Activated CD8-positive, alpha-beta memory T cell treated with anti-CD3 and anti-CD28 coated beads, Interleukin-2, amount 10 ng/mL, durations not matched to agents 7 days and 5 days (primary cell): Measurements from ENCODE around the gene CEMIP2. TPM values are rescaled to one million over a fixed set of nuclear protein-coding genes. Genes with fewer than 3 reads are reported as not detected.
A peak's percentile ranks its signal among the peaks of the same experiment; 100 is the strongest.
"Not testable (repeated sequence)": the region's sequence is repeated elsewhere in the genome, so short reads cannot be mapped to it uniquely, and the experiment has no call there.

Experiments
- ATAC-seq: fragments of 150-1000 bp; cut with Tn5 transposase; one replicate; pipeline ENCODE4 v1.10.0; 2021; ENCODE audit warnings: moderate library complexity
- CTCF ChIA-PET: fragments of 350-600 bp; sonication (Branson Sonifier 250); formaldehyde crosslinking; loops from one replicate; lab custom pipeline; 2021; ENCODE audit warnings: antibody characterized with exemption; lab: Charles Lee
- DNase-seq: peaks from one replicate; pipeline ENCODE4 v3.0.0-alpha.2; 2020
- H3K27ac Mint-ChIP-seq: one replicate; pipeline ENCODE4 v1.8.0; 2021; ENCODE audit warnings: mild to moderate bottlenecking, mixed read lengths
- H3K27me3 Mint-ChIP-seq: one replicate; pipeline ENCODE4 v1.8.0; 2021; ENCODE audit warnings: mixed read lengths
- H3K36me3 Mint-ChIP-seq: one replicate; pipeline ENCODE4 v1.8.0; 2021; ENCODE audit warnings: mild to moderate bottlenecking, mixed read lengths
- H3K4me1 Mint-ChIP-seq: one replicate; pipeline ENCODE4 v1.8.0; 2021; ENCODE audit warnings: mixed read lengths
- H3K4me3 Mint-ChIP-seq: one replicate; pipeline ENCODE4 v1.8.0; 2021; ENCODE audit warnings: mild to moderate bottlenecking, moderate library complexity, mixed read lengths
- H3K9me3 Mint-ChIP-seq: one replicate; pipeline ENCODE4 v1.8.0; 2022; ENCODE audit warnings: low read depth, mixed read lengths
- total RNA-seq, 2 experiments: library from RNA; stranded (reverse); gene quantifications; one replicate each; pipeline ENCODE4 v1.2.3, GENCODE V29; 2021

The CEMIP2 gene
- total RNA-seq, 2 experiments from 2014 or later: 57.0 to 78.8 TPM

- ATAC-seq (no peak), DNase-seq (no peak)
- peaks cover 33% of the 10 kb centered on the region for H3K36me3 Mint-ChIP-seq
- H3K4me3 Mint-ChIP-seq: no peak overlapping the region
- no peaks in the 10 kb centered on the region for H3K9me3 Mint-ChIP-seq
- CTCF ChIA-PET: interaction anchor here (1.0 to 5.6 kb wide), 12 partner anchors 8 to 431 kb away, joined by 3 to 32 read pairs (median 4); no protein-coding TSS in a partner anchor
- H3K27ac Mint-ChIP-seq: no peak overlapping the region
- H3K27me3 Mint-ChIP-seq: no peaks in the 10 kb centered on the region
- H3K4me1 Mint-ChIP-seq: no peaks in the 10 kb centered on the region
Measured at GRCh38 chr9:71716138-71716909, 52.0 kb downstream of the CEMIP2 start.

- Mint-ChIP-seq H3K4me3 (no peak overlapping the region), H3K9me3 (no peaks in the 10 kb centered on the region), H3K36me3 (peaks cover 45% of the 10 kb centered on the region), H3K4me1 (no peaks in the 10 kb centered on the region), H3K27me3 (no peaks in the 10 kb centered on the region), H3K27ac (no peak overlapping the region)
- ATAC-seq: no peak
- no peak for DNase-seq
- CTCF ChIA-PET: no interaction called here
Measured at GRCh38 chr9:71710856-71711255, 57.5 kb downstream of the CEMIP2 start.

GRCh38 chr9:71710201-71710600, 58.1 kb downstream of the CEMIP2 start:
- no peak for DNase-seq
- ATAC-seq: no peak
- Mint-ChIP-seq H3K36me3 (peaks cover 49% of the 10 kb centered on the region), H3K27ac (no peak overlapping the region), H3K9me3 (no peaks in the 10 kb centered on the region), H3K4me3 (no peak overlapping the region), H3K27me3 (no peaks in the 10 kb centered on the region), H3K4me1 (no peaks in the 10 kb centered on the region)
- CTCF ChIA-PET: no interaction called here

GRCh38 chr9:71709384-71709783, 58.9 kb downstream of the CEMIP2 start:
- CTCF ChIA-PET: interaction anchor here (1.1 kb wide), 1 partner anchor 8 kb away, joined by 3 read pairs; no protein-coding TSS in a partner anchor
- H3K27ac Mint-ChIP-seq: no peak overlapping the region

GRCh38 chr9:71706176-71706575, 62.1 kb downstream of the CEMIP2 start:
- CTCF ChIA-PET: interaction anchor here (1.0 kb wide), 1 partner anchor 10 kb away, joined by 4 read pairs; no protein-coding TSS in a partner anchor
- H3K4me3 Mint-ChIP-seq: no peak overlapping the region
- H3K27ac Mint-ChIP-seq: no peak overlapping the region
- H3K36me3 Mint-ChIP-seq: peaks cover 52% of the 10 kb centered on the region
- peaks cover 3% of the 10 kb centered on the region for H3K4me1 Mint-ChIP-seq
- ATAC-seq: no peak
- H3K9me3 Mint-ChIP-seq: no peaks in the 10 kb centered on the region
- no peaks in the 10 kb centered on the region for H3K27me3 Mint-ChIP-seq
- no peak for DNase-seq

More at GRCh38 chr9:71709384-71709783, 58.9 kb downstream of the CEMIP2 start:
- Mint-ChIP-seq H3K4me3 (no peak overlapping the region), H3K27me3 (no peaks in the 10 kb centered on the region), H3K9me3 (no peaks in the 10 kb centered on the region), H3K4me1 (no peaks in the 10 kb centered on the region), H3K36me3 (peaks cover 56% of the 10 kb centered on the region)
- no peak for ATAC-seq
- DNase-seq: no peak

GRCh38 chr9:71704796-71705195, 63.5 kb downstream of the CEMIP2 start:
- Mint-ChIP-seq H3K4me1 (peaks cover 3% of the 10 kb centered on the region), H3K4me3 (no peak overlapping the region), H3K36me3 (peaks cover 51% of the 10 kb centered on the region), H3K27ac (no peak overlapping the region), H3K27me3 (no peaks in the 10 kb centered on the region), H3K9me3 (no peaks in the 10 kb centered on the region)
- no peak for DNase-seq
- CTCF ChIA-PET: interaction anchor here (1.4 to 1.6 kb wide), 2 partner anchors 11 to 12 kb away, joined by 4 to 6 read pairs; no protein-coding TSS in a partner anchor
- peak; percentile 20 for ATAC-seq

- H3K27ac Mint-ChIP-seq: peak overlapping the region; percentile 16
- H3K9me3 Mint-ChIP-seq: no peaks in the 10 kb centered on the region
- DNase-seq (no peak), ATAC-seq (no peak)
- no peaks in the 10 kb centered on the region for H3K27me3 Mint-ChIP-seq
- CTCF ChIA-PET: interaction anchor here (0.9 to 1.6 kb wide), 3 partner anchors 10 to 13 kb away, joined by 3 to 5 read pairs (median 4); no protein-coding TSS in a partner anchor
- H3K36me3 Mint-ChIP-seq: peaks cover 52% of the 10 kb centered on the region
- H3K4me3 Mint-ChIP-seq: no peak overlapping the region
- H3K4me1 Mint-ChIP-seq: peaks cover 7% of the 10 kb centered on the region
Measured at GRCh38 chr9:71703172-71703872, 65.0 kb downstream of the CEMIP2 start.

GRCh38 chr9:71697882-71698281, 70.4 kb downstream of the CEMIP2 start:
- Mint-ChIP-seq H3K4me1 (peaks cover 10% of the 10 kb centered on the region), H3K36me3 (peaks cover 51% of the 10 kb centered on the region), H3K9me3 (no peaks in the 10 kb centered on the region), H3K4me3 (no peak overlapping the region), H3K27me3 (no peaks in the 10 kb centered on the region), H3K27ac (no peak overlapping the region)
- CTCF ChIA-PET: no interaction called here
- DNase-seq: no peak
- no peak for ATAC-seq

GRCh38 chr9:71694332-71694731, 74.0 kb downstream of the CEMIP2 start:
- Mint-ChIP-seq H3K27me3 (no peaks in the 10 kb centered on the region), H3K4me3 (no peak overlapping the region), H3K4me1 (peaks cover 10% of the 10 kb centered on the region), H3K36me3 (peaks cover 54% of the 10 kb centered on the region), H3K27ac (no peak overlapping the region), H3K9me3 (no peaks in the 10 kb centered on the region)
- DNase-seq: no peak
- CTCF ChIA-PET: interaction anchor here (1.1 kb wide), 1 partner anchor 10 kb away, joined by 4 read pairs; no protein-coding TSS in a partner anchor
- ATAC-seq: no peak

- ATAC-seq: no peak
- Mint-ChIP-seq H3K4me1 (peaks cover 8% of the 10 kb centered on the region), H3K4me3 (no peak overlapping the region), H3K9me3 (no peaks in the 10 kb centered on the region), H3K27ac (no peak overlapping the region), H3K36me3 (peaks cover 53% of the 10 kb centered on the region), H3K27me3 (no peaks in the 10 kb centered on the region)
- CTCF ChIA-PET: interaction anchor here (1.1 kb wide), 1 partner anchor 10 kb away, joined by 4 read pairs; no protein-coding TSS in a partner anchor
- DNase-seq: no peak
Measured at GRCh38 chr9:71693607-71694006, 74.7 kb downstream of the CEMIP2 start.

GRCh38 chr9:71692337-71692736, 76.0 kb downstream of the CEMIP2 start:
- CTCF ChIA-PET: interaction anchor here (0.8 kb wide), 1 partner anchor 13 kb away, joined by 3 read pairs; no protein-coding TSS in a partner anchor
- H3K9me3 Mint-ChIP-seq: no peaks in the 10 kb centered on the region
- no peaks in the 10 kb centered on the region for H3K4me1 Mint-ChIP-seq
- H3K27me3 Mint-ChIP-seq: no peaks in the 10 kb centered on the region
- DNase-seq (no peak), ATAC-seq (no peak)
- H3K27ac Mint-ChIP-seq: peak overlapping the region; percentile 42
- no peak overlapping the region for H3K4me3 Mint-ChIP-seq
- peaks cover 48% of the 10 kb centered on the region for H3K36me3 Mint-ChIP-seq

- H3K36me3 Mint-ChIP-seq: peaks cover 52% of the 10 kb centered on the region
- H3K27ac Mint-ChIP-seq, H3K9me3 Mint-ChIP-seq, H3K27me3 Mint-ChIP-seq, H3K4me3 Mint-ChIP-seq, ATAC-seq, DNase-seq, H3K4me1 Mint-ChIP-seq, CTCF ChIA-PET: not testable (repeated sequence)
Measured at GRCh38 chr9:71691576-71691975, 76.7 kb downstream of the CEMIP2 start.

GRCh38 chr9:71690689-71691435, 77.5 kb downstream of the CEMIP2 start:
- H3K4me1 Mint-ChIP-seq: peaks cover 7% of the 10 kb centered on the region
- H3K27ac Mint-ChIP-seq: no peak overlapping the region
- H3K4me3 Mint-ChIP-seq: no peak overlapping the region
- H3K36me3 Mint-ChIP-seq: peaks cover 54% of the 10 kb centered on the region
- H3K27me3 Mint-ChIP-seq: no peaks in the 10 kb centered on the region
- no peak for ATAC-seq
- H3K9me3 Mint-ChIP-seq: no peaks in the 10 kb centered on the region
- DNase-seq: no peak
- CTCF ChIA-PET: interaction anchor here (1.5 kb wide), 1 partner anchor 79 kb away, joined by 3 read pairs; no protein-coding TSS in a partner anchor
